ENCODE measurements around the gene RAB5A. TPM values are rescaled to one million over a fixed set of nuclear protein-coding genes. Genes with fewer than 3 reads are reported as not detected.

Gene RAB5A
- total RNA-seq, 1 experiment from 2014 or later: 75.4 TPM

DNA sequence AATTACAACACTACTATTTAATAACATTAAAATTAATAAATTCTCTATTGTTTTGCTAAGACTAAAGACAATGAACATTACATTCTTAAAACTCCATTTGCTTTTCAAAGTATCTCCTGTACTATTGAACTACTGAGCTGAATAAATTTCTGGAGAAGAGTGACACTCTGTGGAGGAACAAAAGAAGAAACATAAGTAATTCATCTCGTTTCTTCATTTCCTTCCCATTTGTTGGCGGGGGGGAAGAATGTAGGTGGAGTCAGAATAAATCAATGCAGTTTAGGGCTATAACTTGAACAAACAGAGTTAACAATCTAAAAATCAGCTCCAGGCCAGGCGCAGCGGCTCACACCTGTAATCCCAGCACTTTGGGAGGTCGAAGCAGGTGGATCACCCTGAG lies 45.6 kb upstream of the RAB5A start:
- Mint-ChIP-seq H3K27me3 (ENCODE audit: unreplicated experiment) (no peaks in the 10 kb centered on the region), H3K4me1 (ENCODE audit: low read depth, unreplicated experiment) (peaks cover 14% of the 10 kb centered on the region), H3K27ac (ENCODE audit: unreplicated experiment) (peak overlapping the region; percentile 38), H3K4me3 (ENCODE audit: low read depth, unreplicated experiment) (peak overlapping the region; percentile 11), H3K9me3 (ENCODE audit: low read depth, unreplicated experiment) (no peaks in the 10 kb centered on the region), H3K36me3 (ENCODE audit: insufficient read depth, unreplicated experiment) (no peaks in the 10 kb centered on the region)
- DNase-seq: peak; percentile 37
- CTCF ChIA-PET: interaction anchor here (0.6 to 1.7 kb wide), 6 partner anchors 12 to 837 kb away, joined by 4 to 9 read pairs (median 4); no protein-coding TSS in a partner anchor
- intact Hi-C loops (cut with micrococcal nuclease; ENCODE audit: unreplicated experiment): loop anchor here (2.0 kb wide), 1 partner anchor 17 kb away; no protein-coding TSS in a partner anchor
- BruUV-seq (replicated peaks): no TSS peak
- TF ChIP-seq CTCF (IDR thresholded peaks at IDR 0.05; ENCODE audit: unreplicated experiment): no peak

DNA sequence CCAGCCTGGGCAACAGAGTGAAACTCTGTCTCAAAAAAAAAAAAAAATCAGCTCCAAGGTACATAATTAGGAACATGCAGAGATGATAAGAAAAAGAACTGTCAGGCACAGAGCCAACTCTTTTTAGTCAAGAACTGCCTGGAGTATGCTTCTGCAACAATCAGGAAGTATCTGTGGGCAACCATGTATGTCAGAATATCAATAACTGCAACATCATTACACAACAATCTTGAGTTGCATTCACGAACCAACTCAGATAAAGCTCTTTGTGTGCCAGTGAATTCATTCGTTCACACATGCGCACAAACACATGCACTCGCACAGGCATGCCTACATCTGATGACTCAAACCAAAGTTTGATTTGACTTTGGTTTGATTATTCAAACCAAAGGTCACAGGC lies 45.0 kb upstream of the RAB5A start:
- CTCF ChIA-PET: interaction anchor here (0.6 to 1.7 kb wide), 7 partner anchors 13 to 837 kb away, joined by 3 to 9 read pairs (median 4); no protein-coding TSS in a partner anchor

DNA sequence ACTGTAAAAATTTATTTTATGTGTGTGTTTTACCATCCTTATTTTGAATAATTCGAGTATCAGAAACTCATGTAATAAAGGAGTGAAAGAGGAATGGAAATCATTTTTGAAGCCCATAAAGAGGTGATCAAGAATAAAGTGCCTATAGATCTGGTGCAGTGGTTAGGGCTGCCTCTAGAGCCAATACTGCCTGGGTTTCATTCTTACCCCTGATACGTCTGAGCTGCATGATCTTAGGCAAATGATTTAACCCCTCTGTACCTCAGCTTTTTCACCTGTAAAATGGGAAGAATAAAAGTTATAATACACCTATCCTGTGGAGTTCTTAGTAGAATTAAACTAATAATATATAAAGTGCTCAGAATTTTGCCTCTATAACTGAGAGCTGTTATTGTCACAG lies 43.2 kb upstream of the RAB5A start:
- no TSS peak for BruUV-seq (replicated peaks)
- intact Hi-C loops (cut with micrococcal nuclease; ENCODE audit: unreplicated experiment): no loop called here
- no peak for DNase-seq
- H3K27me3 Mint-ChIP-seq (ENCODE audit: unreplicated experiment): no peaks in the 10 kb centered on the region
- peaks cover 11% of the 10 kb centered on the region for H3K4me1 Mint-ChIP-seq (ENCODE audit: low read depth, unreplicated experiment)
- no peaks in the 10 kb centered on the region for H3K9me3 Mint-ChIP-seq (ENCODE audit: low read depth, unreplicated experiment)
- TF ChIP-seq CTCF (IDR thresholded peaks at IDR 0.05; ENCODE audit: unreplicated experiment): no peak
- no peaks in the 10 kb centered on the region for H3K36me3 Mint-ChIP-seq (ENCODE audit: insufficient read depth, unreplicated experiment)
- no peak overlapping the region for H3K4me3 Mint-ChIP-seq (ENCODE audit: low read depth, unreplicated experiment)
- CTCF ChIA-PET: no interaction called here
- no peak overlapping the region for H3K27ac Mint-ChIP-seq (ENCODE audit: unreplicated experiment)

More for the DNA sequence above, 45.0 kb upstream of the RAB5A start:
- no peak for TF ChIP-seq CTCF (IDR thresholded peaks at IDR 0.05; ENCODE audit: unreplicated experiment)
- intact Hi-C loops (cut with micrococcal nuclease; ENCODE audit: unreplicated experiment): loop anchor here (2.0 kb wide), 1 partner anchor 17 kb away; no protein-coding TSS in a partner anchor
- peak; percentile 52 for DNase-seq
- Mint-ChIP-seq H3K9me3 (ENCODE audit: low read depth, unreplicated experiment) (no peaks in the 10 kb centered on the region), H3K27me3 (ENCODE audit: unreplicated experiment) (no peaks in the 10 kb centered on the region), H3K4me1 (ENCODE audit: low read depth, unreplicated experiment) (peaks cover 14% of the 10 kb centered on the region), H3K27ac (ENCODE audit: unreplicated experiment) (no peak overlapping the region), H3K36me3 (ENCODE audit: insufficient read depth, unreplicated experiment) (no peaks in the 10 kb centered on the region), H3K4me3 (ENCODE audit: low read depth, unreplicated experiment) (no peak overlapping the region)
- BruUV-seq (replicated peaks): no TSS peak

DNA sequence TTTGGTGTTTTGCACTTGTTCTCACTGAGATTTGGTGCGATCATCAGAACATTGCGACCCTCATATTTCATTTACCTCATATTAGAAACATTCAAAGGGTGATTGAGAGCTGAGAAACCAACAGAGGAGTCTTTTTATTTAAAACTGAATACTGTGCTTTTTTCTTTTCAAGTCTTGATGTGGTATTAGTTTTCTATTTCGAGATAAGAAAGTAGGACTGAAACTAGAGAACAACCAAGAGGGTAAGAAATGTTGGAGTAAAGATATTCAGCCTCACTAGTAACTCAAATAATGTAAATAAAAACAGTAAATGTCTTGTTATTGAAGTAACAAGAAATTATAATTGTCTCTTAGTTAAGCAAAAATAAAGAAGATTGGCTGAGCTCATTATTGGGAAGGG lies 39.4 kb upstream of the RAB5A start:
- no peak for DNase-seq
- Mint-ChIP-seq H3K36me3 (ENCODE audit: insufficient read depth, unreplicated experiment) (no peaks in the 10 kb centered on the region), H3K9me3 (ENCODE audit: low read depth, unreplicated experiment) (no peaks in the 10 kb centered on the region), H3K4me1 (ENCODE audit: low read depth, unreplicated experiment) (no peaks in the 10 kb centered on the region), H3K27ac (ENCODE audit: unreplicated experiment) (no peak overlapping the region), H3K4me3 (ENCODE audit: low read depth, unreplicated experiment) (no peak overlapping the region), H3K27me3 (ENCODE audit: unreplicated experiment) (no peaks in the 10 kb centered on the region)
- CTCF ChIA-PET: no interaction called here
- intact Hi-C loops (cut with micrococcal nuclease; ENCODE audit: unreplicated experiment): no loop called here
- no peak for TF ChIP-seq CTCF (IDR thresholded peaks at IDR 0.05; ENCODE audit: unreplicated experiment)
- BruUV-seq (replicated peaks): no TSS peak

Data from Calu3 (cell line).